DOHH2 (cell line): Measurements from ENCODE around the gene UGT2B17.

Experiments used
- H3F3A ChIP-seq: fragments of 200-600 bp; sonication (generic), shearing (Covaris generic); 2 replicates; pipeline ENCODE4 v1.6.0; 2016; ENCODE audit warnings: antibody characterized with exemption, mild to moderate bottlenecking; ENCODE audit not compliant: control insufficient read depth, insufficient read depth
- H3K27ac ChIP-seq: fragments of 200-600 bp; sonication (generic); 2 replicates; pipeline ENCODE4 v1.5.1; 2014; ENCODE audit warnings: low read depth, mild to moderate bottlenecking, low read length, moderate library complexity
- H3K27me3 ChIP-seq: fragments of 200-600 bp; sonication (generic); 2 replicates; pipeline ENCODE4 v1.6.1; 2014; ENCODE audit warnings: mild to moderate bottlenecking, low read length, mixed read lengths; ENCODE audit not compliant: control insufficient read depth
- H3K36me3 ChIP-seq: fragments of 200-600 bp; sonication (generic); 2 replicates; pipeline ENCODE4 v1.6.1; 2014; ENCODE audit warnings: mild to moderate bottlenecking, low read length, moderate library complexity, mixed read lengths; ENCODE audit not compliant: control insufficient read depth
- H3K4me1 ChIP-seq: fragments of 200-600 bp; sonication (generic); 2 replicates; pipeline ENCODE4 v1.6.1; 2014; ENCODE audit warnings: mild to moderate bottlenecking, low read length, mixed read lengths; ENCODE audit not compliant: control insufficient read depth
- H3K4me2 ChIP-seq: fragments of 200-600 bp; sonication (generic); 2 replicates; pipeline ENCODE4 v1.6.0; 2014; ENCODE audit warnings: mild to moderate bottlenecking, low read length, moderate library complexity
- H3K4me3 ChIP-seq: fragments of 200-600 bp; sonication (generic); 2 replicates; pipeline ENCODE4 v1.5.1; 2014; ENCODE audit warnings: mild to moderate bottlenecking, low read length, mixed read lengths
- H3K79me2 ChIP-seq: fragments of 200-600 bp; sonication (generic); 2 replicates; pipeline ENCODE4 v1.6.1; 2014; ENCODE audit warnings: mild to moderate bottlenecking, low read length, mixed read lengths; ENCODE audit not compliant: control insufficient read depth
- H3K9me2 ChIP-seq: fragments of 200-600 bp; sonication (generic); replicated peaks from 2 replicates; pipeline ENCODE4 v1.6.1; 2014; ENCODE audit warnings: mild to moderate bottlenecking, low read length, mixed read lengths; ENCODE audit not compliant: control insufficient read depth
- H3K9me3 ChIP-seq: fragments of 200-600 bp; sonication (generic); 2 replicates; pipeline ENCODE4 v1.6.1; 2014; ENCODE audit warnings: antibody characterized with exemption, low read length, mixed read lengths; ENCODE audit not compliant: control insufficient read depth, insufficient read depth
- H4K20me1 ChIP-seq: fragments of 200-600 bp; sonication (generic); 2 replicates; pipeline ENCODE4 v1.6.0; 2014; ENCODE audit warnings: low read depth, mild to moderate bottlenecking, antibody characterized with exemption, low read length, moderate library complexity; ENCODE audit not compliant: control insufficient read depth, insufficient read depth
- EZH2phosphoT487 ChIP-seq: fragments of 200-600 bp; sonication (generic); IDR thresholded peaks from 2 replicates; pipeline ENCODE4 v1.6.1; 2017; ENCODE audit warnings: borderline replicate concordance, mild to moderate bottlenecking, antibody characterized with exemption, low read length, moderate library complexity, mixed read lengths
- TF ChIP-seq, protein P1 (sequence below): fragments of 200-600 bp; sonication (generic); IDR thresholded peaks from one replicate; pipeline ENCODE4 v1.5.1; 2014; ENCODE audit warnings: antibody characterized with exemption, mild to moderate bottlenecking, low read depth, low read length; ENCODE audit not compliant: poor library complexity, severe bottlenecking

UGT2B17 gene

DNA sequence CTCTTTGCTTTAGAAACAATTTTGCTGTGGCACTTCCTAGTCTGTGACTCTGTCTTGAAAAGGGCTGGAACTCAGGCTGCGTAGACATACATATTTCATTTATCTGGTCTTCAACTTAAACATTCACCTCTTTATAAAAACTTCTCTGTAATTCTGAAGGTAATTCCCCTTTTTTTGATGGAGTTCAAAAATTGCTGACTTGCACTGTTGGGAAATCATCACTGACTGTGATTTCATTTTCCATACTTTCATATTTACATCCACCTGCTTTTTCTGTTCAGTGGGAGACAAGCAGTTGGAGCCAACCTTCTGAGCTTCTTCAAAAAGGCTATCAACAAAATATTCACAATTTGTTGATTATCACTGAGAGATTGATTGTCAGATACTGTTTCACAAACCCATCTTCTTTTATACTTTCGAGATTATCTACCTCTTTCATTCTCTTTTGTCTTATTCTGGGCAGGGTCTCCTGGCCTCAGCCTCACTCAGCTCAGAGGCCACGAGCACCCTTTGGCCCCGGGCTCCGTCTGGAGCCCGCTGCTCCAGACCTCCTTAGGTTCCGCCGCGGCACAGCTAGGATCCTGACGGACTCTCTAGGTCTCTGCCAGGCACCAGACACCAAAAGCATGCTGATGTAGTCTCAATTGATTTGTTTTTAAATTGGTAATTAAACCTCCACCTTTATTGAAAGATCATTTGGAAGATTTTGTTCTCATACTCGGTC, 39.7 kb upstream of the UGT2B17 start:
- Histone ChIP-seq H3K36me3 (no peaks in the 10 kb centered on the region), H3K4me1 (no peaks in the 10 kb centered on the region), H3K4me2 (no peak overlapping the region), H4K20me1 (no peaks in the 10 kb centered on the region), H3K9me2 (no peaks in the 10 kb centered on the region), H3F3A (no peaks in the 10 kb centered on the region), H3K27me3 (no peaks in the 10 kb centered on the region), H3K27ac (no peak overlapping the region), H3K9me3 (no peaks in the 10 kb centered on the region), H3K4me3 (no peak overlapping the region), H3K79me2 (no peaks in the 10 kb centered on the region)
- TF ChIP-seq, protein P1, sequence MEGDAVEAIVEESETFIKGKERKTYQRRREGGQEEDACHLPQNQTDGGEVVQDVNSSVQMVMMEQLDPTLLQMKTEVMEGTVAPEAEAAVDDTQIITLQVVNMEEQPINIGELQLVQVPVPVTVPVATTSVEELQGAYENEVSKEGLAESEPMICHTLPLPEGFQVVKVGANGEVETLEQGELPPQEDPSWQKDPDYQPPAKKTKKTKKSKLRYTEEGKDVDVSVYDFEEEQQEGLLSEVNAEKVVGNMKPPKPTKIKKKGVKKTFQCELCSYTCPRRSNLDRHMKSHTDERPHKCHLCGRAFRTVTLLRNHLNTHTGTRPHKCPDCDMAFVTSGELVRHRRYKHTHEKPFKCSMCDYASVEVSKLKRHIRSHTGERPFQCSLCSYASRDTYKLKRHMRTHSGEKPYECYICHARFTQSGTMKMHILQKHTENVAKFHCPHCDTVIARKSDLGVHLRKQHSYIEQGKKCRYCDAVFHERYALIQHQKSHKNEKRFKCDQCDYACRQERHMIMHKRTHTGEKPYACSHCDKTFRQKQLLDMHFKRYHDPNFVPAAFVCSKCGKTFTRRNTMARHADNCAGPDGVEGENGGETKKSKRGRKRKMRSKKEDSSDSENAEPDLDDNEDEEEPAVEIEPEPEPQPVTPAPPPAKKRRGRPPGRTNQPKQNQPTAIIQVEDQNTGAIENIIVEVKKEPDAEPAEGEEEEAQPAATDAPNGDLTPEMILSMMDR = no peak
- no peak for TF ChIP-seq EZH2phosphoT487

DNA sequence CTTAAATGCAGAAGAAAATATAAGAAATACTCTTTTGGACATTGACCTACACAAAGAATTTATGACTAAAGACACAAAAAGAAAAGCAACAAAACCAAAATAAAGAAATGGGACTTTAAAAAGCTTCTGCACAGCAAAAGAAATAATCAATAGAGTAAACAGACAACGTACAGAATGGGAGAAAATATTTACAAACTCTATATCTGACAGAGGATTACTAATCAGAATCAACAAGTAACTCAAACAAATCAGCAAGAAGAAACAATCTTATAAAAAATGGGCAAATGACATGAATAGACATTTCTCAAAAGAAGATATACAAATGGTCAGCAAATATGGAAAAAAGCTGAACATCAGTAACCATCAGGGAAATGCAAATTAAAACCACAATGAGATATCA, 37.6 kb upstream of the UGT2B17 start:
- Histone ChIP-seq H3K9me3 (no peaks in the 10 kb centered on the region), H3K9me2 (no peaks in the 10 kb centered on the region)

DNA sequence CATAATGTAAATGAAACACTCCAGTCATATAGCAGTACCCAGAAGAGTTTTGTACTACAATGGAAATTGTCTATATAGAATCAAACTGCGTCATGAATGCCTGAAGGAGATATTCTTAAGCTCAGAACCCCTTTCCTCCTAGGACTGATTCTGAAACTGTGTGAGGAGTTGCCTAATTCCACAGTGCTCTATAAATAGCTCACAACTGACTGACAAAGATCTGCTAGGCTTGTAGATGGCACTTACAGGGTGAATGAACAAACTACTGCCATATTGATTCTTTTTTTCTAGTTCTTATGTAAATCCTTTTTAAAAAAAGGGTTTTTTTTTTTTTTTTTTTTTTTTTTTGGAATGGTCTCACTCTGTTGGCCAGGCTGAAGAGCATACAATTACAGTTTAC, 30.1 kb upstream of the UGT2B17 start:
- H3K4me3 ChIP-seq = no peak overlapping the region
- no peaks in the 10 kb centered on the region for H3K9me2 ChIP-seq
- no peaks in the 10 kb centered on the region for H4K20me1 ChIP-seq
- no peaks in the 10 kb centered on the region for H3K27me3 ChIP-seq
- no peak for TF ChIP-seq EZH2phosphoT487
- TF ChIP-seq, protein P1 = no peak
- H3K27ac ChIP-seq = no peak overlapping the region
- H3K79me2 ChIP-seq = no peaks in the 10 kb centered on the region
- no peaks in the 10 kb centered on the region for H3K36me3 ChIP-seq
- no peaks in the 10 kb centered on the region for H3F3A ChIP-seq
- no peaks in the 10 kb centered on the region for H3K9me3 ChIP-seq
- no peak overlapping the region for H3K4me2 ChIP-seq
- H3K4me1 ChIP-seq = no peaks in the 10 kb centered on the region

More for the DNA sequence above, 37.6 kb upstream of the UGT2B17 start:
- H3K4me2 ChIP-seq = no peak overlapping the region
- TF ChIP-seq EZH2phosphoT487 = no peak
- TF ChIP-seq, protein P1 = no peak
- no peak overlapping the region for H3K27ac ChIP-seq
- no peak overlapping the region for H3K4me3 ChIP-seq
- no peaks in the 10 kb centered on the region for H4K20me1 ChIP-seq
- no peaks in the 10 kb centered on the region for H3K79me2 ChIP-seq
- no peaks in the 10 kb centered on the region for H3K4me1 ChIP-seq
- no peaks in the 10 kb centered on the region for H3K27me3 ChIP-seq
- no peaks in the 10 kb centered on the region for H3K36me3 ChIP-seq
- no peaks in the 10 kb centered on the region for H3F3A ChIP-seq
